Activated naive CD4-positive, alpha-beta T cell (primary cell): ENCODE results near the gene SMIM27.
"Not testable (repeated sequence)": the region's sequence is repeated elsewhere in the genome, so short reads cannot be mapped to it uniquely, and the experiment has no call there.

Source experiments
- DNase-seq, 4 experiments: peaks; one replicate each; lab custom pipeline; 2025; lab: John Stamatoyannopoulos, UW

Gene SMIM27

DNA sequence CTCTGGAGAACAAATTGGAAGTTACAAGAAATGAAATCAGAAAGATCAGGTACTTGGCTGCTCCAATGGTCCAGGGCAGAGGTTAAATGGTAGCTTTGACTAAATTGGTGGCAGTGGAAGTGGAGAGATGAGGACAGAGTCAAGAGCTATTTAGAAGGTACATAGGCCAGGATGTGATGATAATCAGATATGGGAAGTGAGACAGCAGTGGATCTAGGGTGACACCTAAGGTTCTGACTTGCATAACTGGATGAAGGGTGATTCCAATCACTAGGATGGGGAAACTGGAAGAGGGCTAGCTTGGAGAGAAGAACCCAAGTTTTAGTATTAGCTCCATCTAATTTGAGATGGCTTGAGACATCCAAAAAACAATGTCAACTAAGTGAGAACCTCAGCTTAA lies 44.8 kb downstream of the SMIM27 start:
- no peak for DNase-seq

- not testable (repeated sequence) for DNase-seq
Measured at GRCh38 chr9:32599021-32599420, 46.9 kb downstream of the SMIM27 start.
